HG02623 (cell line): ENCODE measurements around the gene ATP1A4.

ENCODE experiments used
- ATAC-seq: cut with Tn5 transposase; IDR thresholded peaks from one replicate; pipeline ENCODE4 v1.9.1; 2021; ENCODE audit warnings: moderate library complexity; ENCODE audit not compliant: unreplicated experiment

The ATP1A4 gene

DNA sequence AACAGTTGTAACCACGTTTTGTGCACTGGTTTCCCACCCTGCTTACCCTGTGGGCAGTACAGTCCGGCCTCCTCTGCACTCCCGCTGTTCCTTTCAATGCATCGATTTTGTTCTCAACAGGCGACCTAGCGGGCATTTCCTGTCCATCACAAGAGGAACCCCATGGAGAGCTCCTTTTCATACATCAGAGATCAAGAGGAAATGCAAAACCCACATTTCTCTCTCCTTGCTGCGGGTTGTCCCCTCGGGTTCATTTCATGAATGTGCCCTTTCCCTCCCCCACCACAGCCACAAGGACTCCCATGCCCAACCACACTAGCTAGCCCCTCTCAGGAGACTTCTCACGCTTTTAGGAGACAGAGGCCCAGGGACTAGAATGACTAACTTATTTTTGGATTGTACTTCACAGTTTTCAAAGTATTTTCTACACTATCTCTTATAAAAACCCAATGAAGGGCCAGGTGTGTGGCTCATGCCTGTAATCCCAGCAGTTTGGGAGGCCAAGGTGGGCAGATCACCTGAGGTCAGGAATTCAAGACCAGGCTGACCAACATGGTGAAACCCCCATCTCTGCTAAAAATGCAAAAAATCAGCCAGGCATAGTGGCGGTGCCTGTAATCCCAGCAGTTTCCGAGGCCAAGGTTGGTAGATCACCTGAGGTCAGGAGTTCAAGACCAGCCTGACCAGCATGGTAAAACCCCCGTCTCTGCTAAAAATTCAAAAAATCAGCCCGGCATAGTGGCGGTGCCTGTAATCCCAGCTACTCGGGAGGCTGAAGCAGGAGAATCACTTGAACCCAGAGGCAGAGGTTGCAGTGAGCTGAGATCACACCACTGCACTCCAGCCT, 18.4 kb downstream of the ATP1A4 start:
- ATAC-seq = no peak

DNA sequence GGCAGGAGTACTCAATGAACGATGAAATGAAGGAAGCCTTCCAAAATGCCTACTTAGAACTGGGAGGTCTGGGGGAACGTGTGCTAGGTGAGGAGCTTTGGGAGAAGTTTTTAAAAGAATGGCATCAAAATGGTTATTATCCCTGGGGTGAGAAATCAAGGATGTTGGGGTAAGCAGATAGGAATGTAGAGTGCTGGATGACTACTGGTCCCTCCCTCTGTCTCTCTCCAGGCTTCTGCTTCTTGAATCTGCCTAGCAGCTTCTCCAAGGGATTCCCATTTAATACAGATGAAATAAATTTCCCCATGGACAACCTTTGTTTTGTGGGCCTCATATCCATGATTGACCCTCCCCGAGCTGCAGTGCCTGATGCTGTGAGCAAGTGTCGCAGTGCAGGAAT, 20.0 kb downstream of the ATP1A4 start:
- ATAC-seq = no peak

DNA sequence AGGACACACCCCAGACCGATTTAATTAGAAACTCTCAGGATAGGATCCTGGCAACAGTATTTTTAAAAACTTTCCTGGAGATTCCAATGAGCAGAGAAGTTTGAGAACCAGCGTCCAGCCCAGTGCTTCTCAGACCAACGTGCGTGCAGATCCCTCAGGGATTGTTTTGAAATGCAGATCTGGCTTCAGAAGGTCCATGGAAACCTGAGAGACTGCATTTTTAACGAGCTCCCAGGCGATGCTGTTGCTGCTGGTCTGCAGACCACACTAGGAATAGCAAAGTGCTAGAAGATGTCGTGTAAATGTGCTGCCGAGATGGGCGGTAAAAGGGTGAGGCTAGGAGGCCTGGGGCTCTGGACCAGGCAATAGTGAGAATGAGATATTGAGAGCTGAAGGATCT, 20.6 kb downstream of the ATP1A4 start:
- ATAC-seq = no peak

DNA sequence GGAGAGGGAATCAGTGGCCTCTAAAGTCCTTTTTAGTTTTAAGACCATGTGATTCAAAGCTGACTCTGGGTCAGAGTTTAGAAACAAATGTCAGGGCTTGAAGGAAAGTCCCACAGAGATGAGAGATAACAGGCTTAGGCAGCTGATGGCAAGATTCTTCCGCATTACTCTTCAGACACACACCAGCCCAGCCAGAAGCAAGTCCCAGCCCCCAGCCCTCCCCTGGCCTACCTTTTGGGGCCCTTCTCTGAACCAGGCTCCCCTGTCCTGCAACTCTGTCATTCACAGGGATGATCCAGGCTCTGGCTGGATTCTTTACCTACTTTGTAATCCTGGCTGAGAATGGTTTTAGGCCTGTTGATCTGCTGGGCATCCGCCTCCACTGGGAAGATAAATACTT, 25.8 kb downstream of the ATP1A4 start:
- ATAC-seq = no peak

DNA sequence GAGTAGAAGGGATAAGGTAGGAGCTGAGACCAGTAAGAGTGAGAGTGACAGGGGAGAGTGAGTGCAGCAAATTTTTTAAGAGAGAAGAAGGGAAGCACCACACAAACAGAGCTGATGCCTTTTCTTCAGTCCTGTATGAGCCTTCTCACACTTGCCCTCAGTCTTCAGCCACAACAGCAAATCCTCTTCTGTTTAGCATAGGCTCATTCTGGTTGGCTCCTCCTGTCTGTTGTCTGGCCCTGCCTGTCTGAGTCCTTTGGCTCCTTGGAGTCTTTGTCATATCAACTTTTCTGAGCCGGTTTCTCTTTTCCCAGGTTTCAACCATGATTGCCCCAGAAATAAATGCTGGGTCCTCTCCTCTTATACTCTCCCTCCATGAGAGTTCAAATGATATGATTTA, 26.3 kb downstream of the ATP1A4 start:
- ATAC-seq = no peak

DNA sequence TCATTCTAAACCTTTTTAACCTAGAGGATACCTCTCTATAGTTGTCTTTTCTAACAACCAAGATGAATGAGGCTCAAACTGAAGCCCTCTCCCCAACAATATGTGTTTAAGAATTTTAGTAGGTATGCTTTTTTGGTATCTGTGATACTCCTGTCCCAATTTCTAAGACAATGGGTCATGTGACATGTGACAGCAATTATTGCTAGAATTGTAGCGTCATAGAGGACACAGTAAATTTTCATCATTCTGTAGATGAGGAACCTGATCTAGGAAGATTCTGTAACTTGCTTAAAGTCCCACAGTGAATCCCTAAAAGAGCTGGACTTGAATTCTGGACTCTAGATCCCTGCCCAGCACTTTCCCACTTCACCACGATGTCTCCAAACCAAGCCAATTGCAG, 27.3 kb downstream of the ATP1A4 start:
- ATAC-seq = no peak

DNA sequence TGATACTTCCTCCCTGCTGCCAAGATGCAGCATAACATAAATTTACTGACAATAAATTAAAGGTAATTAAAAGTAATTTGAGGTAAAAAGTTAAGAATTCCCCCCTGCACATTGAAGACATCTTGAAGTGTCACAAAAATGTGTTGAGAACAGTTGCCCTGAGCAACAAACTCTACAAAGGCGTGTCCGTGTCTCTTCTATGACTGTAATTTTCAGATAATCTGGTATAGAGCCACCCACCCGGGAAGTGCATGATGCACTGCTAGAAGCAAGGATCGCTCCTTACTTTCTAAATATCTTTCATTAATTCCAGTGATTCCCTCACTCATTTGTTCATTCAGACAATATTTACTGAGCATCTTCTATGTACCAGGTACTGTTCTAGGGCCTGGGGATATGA, 27.9 kb downstream of the ATP1A4 start:
- ATAC-seq = no peak

DNA sequence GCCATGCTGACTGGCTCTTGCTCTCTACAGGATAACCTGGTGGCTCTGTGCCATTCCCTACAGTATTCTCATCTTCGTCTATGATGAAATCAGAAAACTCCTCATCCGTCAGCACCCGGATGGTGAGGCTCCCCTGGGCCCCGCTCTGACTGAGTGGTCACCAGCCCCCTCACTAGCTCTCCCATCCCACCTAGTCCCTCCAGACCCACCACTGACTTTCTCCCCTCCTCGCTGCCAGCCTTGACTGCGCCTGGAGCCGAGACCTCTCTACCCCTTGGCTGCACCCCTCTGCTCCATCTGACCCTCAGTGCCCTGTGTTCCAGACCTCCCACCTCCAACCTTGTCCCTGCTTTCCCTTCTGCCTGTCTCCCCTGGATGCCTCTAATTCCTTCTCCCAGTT, 34.8 kb downstream of the ATP1A4 start:
- ATAC-seq = no peak

DNA sequence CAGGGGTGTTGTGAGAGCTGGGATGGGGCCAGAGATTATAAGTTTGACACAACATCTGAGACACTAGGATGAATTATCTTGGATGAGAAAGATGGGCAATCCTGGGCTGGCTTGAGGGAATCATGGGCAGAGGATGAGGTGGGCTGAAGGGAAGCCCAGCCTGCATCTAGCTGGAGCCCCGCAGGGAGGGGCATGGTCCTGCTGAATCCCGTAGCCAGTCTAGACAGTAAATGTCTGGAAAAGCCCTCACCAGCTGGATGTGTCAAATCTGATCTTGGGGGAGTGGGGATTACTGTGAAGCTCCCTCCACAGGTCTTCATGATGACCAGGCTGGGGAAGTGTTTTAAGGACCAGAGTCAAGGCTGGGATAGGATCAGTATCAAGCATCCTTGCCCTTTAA, 35.3 kb downstream of the ATP1A4 start:
- ATAC-seq = no peak

DNA sequence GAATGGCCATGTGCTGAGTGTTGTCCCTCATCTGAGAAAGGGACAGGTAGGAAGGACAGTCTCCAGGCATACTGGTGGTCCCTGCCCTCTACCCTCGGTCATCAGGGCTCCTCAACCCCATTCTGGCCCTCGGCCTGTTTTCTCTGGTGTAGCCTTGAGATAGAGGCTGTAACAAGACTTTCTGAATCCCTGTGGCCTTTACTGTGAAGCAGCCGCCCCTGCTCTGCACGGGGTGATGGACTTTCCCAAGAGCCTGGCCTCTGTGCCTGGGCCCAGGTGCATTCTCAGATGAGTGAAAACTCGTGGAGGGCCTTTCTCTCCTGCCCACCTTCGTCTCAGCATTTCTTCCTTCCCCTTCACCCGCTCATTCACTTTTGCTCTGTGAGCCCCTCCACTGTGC, 36.0 kb downstream of the ATP1A4 start:
- no peak for ATAC-seq

DNA sequence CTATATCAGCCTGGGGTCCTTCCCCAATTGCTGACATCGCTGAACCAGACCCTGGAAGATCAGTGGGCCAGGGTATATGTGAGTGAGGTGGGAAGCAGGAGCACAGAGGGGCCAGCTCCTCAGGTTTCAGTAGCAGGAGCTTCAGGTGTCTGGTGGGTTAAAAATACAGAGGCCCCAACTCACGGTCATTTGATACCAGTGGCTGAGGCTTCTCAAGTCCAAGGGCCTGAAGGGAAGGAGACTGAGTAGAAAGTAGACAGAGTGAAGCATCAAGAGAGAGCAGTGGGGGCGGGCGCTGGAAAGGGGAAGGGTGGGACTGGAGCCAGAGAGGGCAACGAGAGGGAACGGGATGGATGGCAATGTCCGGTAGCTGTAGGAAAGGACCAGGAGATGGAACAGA, 36.9 kb downstream of the ATP1A4 start:
- no peak for ATAC-seq

DNA sequence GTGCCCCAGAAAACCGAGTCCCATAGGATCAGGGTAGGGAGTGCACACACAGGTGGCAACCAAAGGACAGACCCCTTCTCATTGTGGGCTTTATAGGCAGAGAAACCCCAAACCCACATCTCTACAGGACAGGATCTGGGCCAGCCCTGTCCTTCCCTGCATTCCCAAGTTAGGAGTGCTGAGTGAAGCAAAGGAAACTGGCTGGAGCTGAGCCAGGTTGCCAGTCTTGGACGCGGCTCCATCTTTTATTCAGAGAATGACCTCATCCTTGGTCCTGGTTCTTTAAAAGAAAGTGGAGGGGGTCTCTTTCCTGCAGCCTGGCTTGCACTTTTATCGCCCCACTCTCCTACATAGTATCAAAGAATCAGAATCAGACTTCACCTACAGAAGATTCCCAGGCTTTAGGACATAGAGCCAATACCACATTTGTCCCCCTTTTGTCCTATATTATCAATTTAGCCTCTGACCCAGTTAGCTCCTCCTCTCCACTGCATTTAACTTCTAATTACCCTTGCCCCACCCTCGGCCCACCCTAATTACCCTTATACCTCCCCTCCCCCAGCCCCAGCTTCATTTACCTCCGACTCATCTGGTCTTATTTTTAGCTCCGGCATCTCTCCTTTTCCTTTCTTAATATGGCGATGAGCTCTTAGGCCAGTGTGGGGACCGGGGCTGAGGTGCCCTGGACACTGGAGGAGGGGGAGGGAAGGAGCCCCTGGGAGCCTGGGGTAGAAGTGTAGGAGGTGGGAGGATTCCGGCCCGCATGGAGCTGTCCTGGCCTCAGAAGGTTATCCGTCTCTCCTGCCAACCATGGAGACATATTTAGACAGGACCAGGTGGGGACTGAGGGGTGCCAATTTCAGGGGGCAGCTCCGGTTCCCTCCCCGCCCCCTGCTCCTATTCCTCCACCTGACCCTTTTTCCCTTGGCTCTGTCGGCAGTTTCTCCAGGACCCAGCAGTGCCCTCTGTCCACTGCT, 38.5 kb downstream of the ATP1A4 start, which contains the start of gene CASQ1:
Gene CASQ1, plus strand, starts transcription at position 927 of the 977 bp plus-strand sequence. CDS start 177 bp downstream, outside the sequence.
- no peak for ATAC-seq

DNA sequence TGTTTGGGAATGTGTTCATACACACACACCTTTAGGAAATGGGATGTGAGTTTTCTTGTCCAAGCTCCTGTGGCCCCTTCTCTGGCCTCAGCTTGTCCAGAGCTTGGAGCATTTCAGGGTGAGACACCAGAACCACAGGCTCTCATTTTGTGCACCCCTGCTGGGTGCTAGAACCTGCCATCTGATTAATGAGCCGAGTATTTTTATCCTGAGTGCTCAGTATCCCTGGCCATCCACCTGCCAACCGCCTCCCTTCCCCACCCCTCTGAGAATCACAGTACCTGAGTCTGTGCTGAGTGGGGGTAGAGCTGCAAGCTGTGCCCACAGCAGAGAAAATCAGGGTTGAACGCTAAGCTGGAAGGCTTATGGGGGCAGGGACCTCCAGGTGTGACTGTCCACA, 40.4 kb downstream of the ATP1A4 start:
- ATAC-seq = no peak

DNA sequence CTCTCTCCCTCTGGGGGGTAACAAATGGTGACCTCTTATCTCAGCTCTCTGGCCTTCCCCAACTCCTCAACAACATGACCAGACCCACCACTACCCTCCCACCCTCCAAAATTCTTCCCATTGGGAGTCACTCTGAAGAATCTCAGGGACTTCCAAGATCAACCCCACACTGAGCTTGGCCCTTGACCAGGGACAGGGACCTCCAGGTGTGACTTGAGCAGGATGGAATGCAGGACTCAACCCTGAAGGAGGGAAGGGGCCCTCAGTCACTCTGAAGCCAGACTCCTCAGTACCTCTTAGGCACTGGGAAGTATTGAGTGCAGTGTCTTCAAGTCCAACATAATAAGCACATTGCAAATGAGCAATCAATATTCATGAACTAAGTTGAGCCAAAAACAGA, 40.8 kb downstream of the ATP1A4 start:
- no peak for ATAC-seq

DNA sequence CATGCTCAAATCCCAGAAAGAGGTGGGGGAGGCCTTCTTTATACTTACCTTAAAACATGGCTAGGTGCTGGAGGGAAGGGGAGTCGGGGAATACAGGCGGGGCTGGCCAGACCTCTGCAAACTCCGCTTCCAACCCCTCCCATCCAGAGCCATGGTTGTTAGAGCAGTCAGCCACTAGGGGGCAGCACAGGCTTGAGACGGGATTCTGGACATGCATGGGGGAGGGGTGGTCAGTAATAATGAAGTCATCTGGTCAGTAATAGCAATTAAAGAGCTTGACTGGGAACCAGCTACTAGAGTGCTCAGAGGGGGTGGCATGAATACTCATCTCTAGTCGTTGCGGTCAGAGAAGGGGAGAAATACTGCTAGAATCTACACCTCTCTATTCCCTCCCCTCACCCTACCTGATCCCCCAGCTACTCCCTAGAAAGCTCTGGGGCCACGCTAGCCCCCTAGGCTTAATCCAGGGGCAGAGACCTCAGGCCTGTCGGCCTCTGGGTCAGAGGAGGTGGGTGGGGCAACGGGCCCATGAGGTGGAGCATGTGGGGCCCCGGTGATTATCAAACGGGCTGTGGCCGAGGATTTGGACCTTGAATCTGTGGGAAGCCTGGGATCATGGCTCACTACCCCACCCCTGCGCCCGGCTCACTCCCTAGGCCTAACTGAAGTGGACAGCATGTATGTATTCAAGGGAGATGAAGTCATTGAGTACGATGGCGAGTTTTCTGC, 41.9 kb downstream of the ATP1A4 start:
- ATAC-seq = no peak

DNA sequence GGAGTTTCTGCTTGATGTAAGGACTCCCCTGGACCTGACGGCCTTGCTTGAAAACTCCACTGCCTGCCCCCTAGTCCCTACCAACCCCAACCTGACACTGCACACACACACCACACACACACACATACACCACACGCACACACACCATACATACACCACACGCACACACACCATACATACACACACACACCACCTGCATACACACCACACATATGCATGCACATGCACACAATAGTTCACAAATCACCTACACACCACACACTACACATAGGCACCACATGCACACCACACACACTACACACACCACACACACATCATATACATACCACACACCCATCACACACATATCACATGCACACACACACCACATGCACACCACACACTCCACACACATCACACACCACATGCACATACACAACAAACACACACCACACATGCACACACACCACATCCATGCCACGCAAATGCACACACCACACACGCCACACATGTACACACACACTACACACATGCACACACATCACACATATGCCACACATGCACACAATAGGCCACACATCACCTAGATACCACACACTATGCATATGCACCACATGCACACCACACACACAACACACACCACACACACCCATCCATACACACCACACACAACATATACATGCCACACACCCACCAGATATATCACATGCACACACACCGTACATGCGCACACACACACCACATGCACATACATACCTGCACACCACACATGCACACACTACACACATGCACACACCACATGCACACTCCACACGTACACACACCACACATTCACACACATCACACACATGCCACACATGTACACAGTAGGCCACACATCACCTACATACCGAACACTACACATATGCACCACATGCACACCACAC, 42.7 kb downstream of the ATP1A4 start:
- ATAC-seq = no peak

DNA sequence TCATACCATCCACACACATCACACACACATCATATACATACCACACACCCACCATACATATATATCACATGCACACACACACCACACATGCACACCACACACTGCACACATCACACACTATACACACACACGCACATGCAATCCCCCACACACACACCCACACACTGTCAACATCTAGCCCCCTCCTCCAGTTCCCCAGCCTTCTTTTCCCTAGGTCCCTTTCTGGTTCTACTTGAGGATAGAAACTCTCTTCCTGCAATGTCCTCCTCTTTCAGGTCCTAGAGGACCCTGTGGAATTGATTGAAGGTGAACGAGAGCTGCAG, 43.3 kb downstream of the ATP1A4 start:
- ATAC-seq = no peak

DNA sequence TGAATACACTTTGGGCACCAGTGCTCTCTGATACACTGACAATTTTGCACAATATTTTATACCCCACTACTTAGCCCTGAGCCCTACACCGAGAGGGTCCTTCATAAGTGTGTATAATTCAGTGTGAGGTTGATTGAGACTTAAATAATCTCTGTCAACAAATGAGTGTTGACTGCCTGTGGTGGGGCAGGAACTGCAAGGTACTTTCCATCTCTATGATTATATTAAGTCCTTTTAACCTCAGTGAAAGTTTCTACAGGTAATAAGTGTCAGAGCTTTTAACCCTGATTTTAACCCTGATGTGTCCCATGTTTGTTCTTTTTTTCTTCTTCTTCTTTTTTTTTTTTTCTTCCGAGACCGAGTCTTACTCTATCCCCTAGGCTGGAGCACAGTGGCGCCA, 44.7 kb downstream of the ATP1A4 start:
- no peak for ATAC-seq

DNA sequence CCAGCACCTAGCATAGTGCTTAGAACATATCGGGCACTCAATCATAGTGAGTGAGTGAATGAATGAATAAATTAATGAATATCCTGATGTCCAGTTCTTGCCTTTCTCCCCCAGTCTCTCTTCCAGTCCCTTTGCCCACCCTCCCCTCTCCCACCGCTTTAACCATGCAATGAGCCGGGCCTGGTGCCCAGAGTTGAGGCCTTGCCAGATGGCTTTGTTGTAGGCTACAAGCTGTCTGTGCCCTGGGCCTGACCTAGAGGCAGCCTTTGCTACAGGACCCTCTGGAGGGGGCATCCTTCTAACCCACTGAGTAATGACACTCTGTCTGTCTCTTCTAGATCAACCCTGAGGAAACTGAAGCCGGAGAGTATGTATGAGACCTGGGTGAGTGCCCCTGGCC, 45.8 kb downstream of the ATP1A4 start:
- ATAC-seq = no peak

DNA sequence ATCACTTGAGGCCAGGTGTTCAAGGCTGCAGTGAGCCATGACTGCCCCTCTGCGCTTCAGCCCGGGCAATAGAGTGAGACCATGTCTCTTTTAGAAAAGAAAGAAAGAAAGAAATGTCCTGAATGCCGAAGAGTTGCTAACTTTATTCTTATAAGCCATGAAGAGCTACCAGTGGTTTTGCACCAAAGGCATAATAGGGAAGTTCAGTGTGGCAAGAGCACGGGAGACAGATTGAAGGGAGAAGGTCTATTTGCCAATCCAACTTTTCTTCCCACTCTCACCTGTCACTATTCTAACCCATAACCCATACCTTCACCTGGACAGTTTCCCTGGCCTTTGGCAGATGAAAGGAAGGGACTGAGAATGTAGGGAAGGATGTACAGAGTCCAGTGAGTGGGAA, 49.4 kb downstream of the ATP1A4 start:
- ATAC-seq = no peak
